ENCODE results near the gene ZPR1.

The ZPR1 gene

GRCh38 chr11:116833491-116833815 lies 45.6 kb upstream of the ZPR1 start:
- no peak overlapping the region for H3K4me3 ChIP-seq (ENCODE audit: low read depth, low read length)
- in situ Hi-C loops (cut with HindIII; ENCODE audit: low sequenced_read_pairs) = no loop called here
- TF ChIP-seq CTCF (IDR thresholded peaks at IDR 0.05; ENCODE audit: low read depth, low read length) = no peak
- DNase-seq (ENCODE audit: low read depth, low spot score) = no peak

GRCh38 chr11:116832350-116833290 lies 44.8 kb upstream of the ZPR1 start:
- no peak overlapping the region for H3K4me3 ChIP-seq (ENCODE audit: low read depth, low read length)
- TF ChIP-seq CTCF (IDR thresholded peaks at IDR 0.05; ENCODE audit: low read depth, low read length) = no peak
- DNase-seq (ENCODE audit: low read depth, low spot score) = no peak
- in situ Hi-C loops (cut with HindIII; ENCODE audit: low sequenced_read_pairs) = no loop called here

GRCh38 chr11:116831790-116832349 lies 44.0 kb upstream of the ZPR1 start:
- in situ Hi-C loops (cut with HindIII; ENCODE audit: low sequenced_read_pairs) = no loop called here
- DNase-seq (ENCODE audit: low read depth, low spot score) = no peak
- no peak for TF ChIP-seq CTCF (IDR thresholded peaks at IDR 0.05; ENCODE audit: low read depth, low read length)
- no peak overlapping the region for H3K4me3 ChIP-seq (ENCODE audit: low read depth, low read length)

- TF ChIP-seq CTCF (IDR thresholded peaks at IDR 0.05; ENCODE audit: low read depth, low read length) = no peak
- no peak overlapping the region for H3K4me3 ChIP-seq (ENCODE audit: low read depth, low read length)
- in situ Hi-C loops (cut with HindIII; ENCODE audit: low sequenced_read_pairs) = no loop called here
- DNase-seq (ENCODE audit: low read depth, low spot score) = no peak
Measured at GRCh38 chr11:116830184-116830912, 42.5 kb upstream of the ZPR1 start.

- in situ Hi-C loops (cut with HindIII; ENCODE audit: low sequenced_read_pairs) = no loop called here
- no peak within 1 kb of the TSS for H3K4me3 ChIP-seq (ENCODE audit: low read depth, low read length)
- DNase-seq (ENCODE audit: low read depth, low spot score) = no peak
Measured at GRCh38 chr11:116829525-116830183, 41.8 kb upstream of the ZPR1 start, which contains the start of gene APOC3. Gene APOC3, plus strand, starts transcription at chr11:116829907. Its CDS starts 676 bp downstream, at chr11:116830583.

More at GRCh38 chr11:116829525-116830183, 41.8 kb upstream of the ZPR1 start, which contains the start of gene APOC3:
- TF ChIP-seq CTCF (IDR thresholded peaks at IDR 0.05; ENCODE audit: low read depth, low read length) = no peak

Measured in astrocyte of the spinal cord (primary cell).